Progenitor cell of endocrine pancreas (in vitro differentiated cells): Measurements from ENCODE around the gene SLC2A13. TPM values are rescaled to one million over a fixed set of nuclear protein-coding genes. Genes with fewer than 3 reads are reported as not detected.

Experiments used
- DNase-seq: peaks from one replicate; pipeline ENCODE4 v3.0.0; 2021; ENCODE audit warnings: low spot score; ENCODE audit not compliant: unreplicated experiment
- H3K27ac Mint-ChIP-seq: 2 replicates; pipeline ENCODE4 v1.8.0; 2021; ENCODE audit warnings: mild to moderate bottlenecking, moderate library complexity, mixed read lengths
- H3K27me3 Mint-ChIP-seq: 2 replicates; pipeline ENCODE4 v1.8.0; 2021; ENCODE audit warnings: mixed read lengths
- H3K36me3 Mint-ChIP-seq: 2 replicates; pipeline ENCODE4 v1.8.0; 2022; ENCODE audit warnings: mixed read lengths; ENCODE audit not compliant: insufficient read depth
- H3K4me1 Mint-ChIP-seq: 2 replicates; pipeline ENCODE4 v1.8.0; 2021; ENCODE audit warnings: low read depth, mixed read lengths
- H3K4me3 Mint-ChIP-seq: 2 replicates; pipeline ENCODE4 v1.8.0; 2021; ENCODE audit warnings: low read depth, mild to moderate bottlenecking, moderate library complexity, mixed read lengths
- H3K9me3 Mint-ChIP-seq: 2 replicates; pipeline ENCODE4 v1.8.0; 2021; ENCODE audit warnings: low read depth, mixed read lengths
- CTCF ChIP-seq: fragments of 200-600 bp; sonication (generic); IDR thresholded peaks from one replicate; pipeline ENCODE4 v1.5.0; 2021; ENCODE audit warnings: antibody characterized with exemption, mild to moderate bottlenecking; ENCODE audit not compliant: unreplicated experiment
- total RNA-seq: library from RNA; stranded (reverse); gene quantifications from 2 replicates; pipeline ENCODE4 v1.2.1, GENCODE V29; 2021

SLC2A13 gene
- total RNA-seq, 1 donor from 2014 or later = 7.4 TPM

GRCh38 chr12:40038619-40039018 is 67.3 kb downstream of the SLC2A13 start:
- H3K27me3 Mint-ChIP-seq = peaks cover 10% of the 10 kb centered on the region
- no peak for TF ChIP-seq CTCF
- H3K9me3 Mint-ChIP-seq = no peaks in the 10 kb centered on the region
- H3K4me3 Mint-ChIP-seq = no peak overlapping the region
- no peak for DNase-seq
- H3K4me1 Mint-ChIP-seq = peaks cover 23% of the 10 kb centered on the region
- no peak overlapping the region for H3K27ac Mint-ChIP-seq
- peaks cover 1% of the 10 kb centered on the region for H3K36me3 Mint-ChIP-seq

GRCh38 chr12:40034712-40035111 is 71.2 kb downstream of the SLC2A13 start:
- H3K27ac Mint-ChIP-seq = peak overlapping the region; percentile 14
- no peak overlapping the region for H3K4me3 Mint-ChIP-seq
- TF ChIP-seq CTCF = no peak
- peaks cover 45% of the 10 kb centered on the region for H3K4me1 Mint-ChIP-seq
- H3K27me3 Mint-ChIP-seq = peaks cover 7% of the 10 kb centered on the region
- DNase-seq = no peak
- H3K36me3 Mint-ChIP-seq = no peaks in the 10 kb centered on the region
- H3K9me3 Mint-ChIP-seq = no peaks in the 10 kb centered on the region

GRCh38 chr12:40034156-40034555 is 71.7 kb downstream of the SLC2A13 start:
- H3K27me3 Mint-ChIP-seq = peaks cover 5% of the 10 kb centered on the region
- peaks cover 45% of the 10 kb centered on the region for H3K4me1 Mint-ChIP-seq
- no peaks in the 10 kb centered on the region for H3K9me3 Mint-ChIP-seq
- no peak overlapping the region for H3K4me3 Mint-ChIP-seq
- H3K27ac Mint-ChIP-seq = no peak overlapping the region
- TF ChIP-seq CTCF = no peak
- H3K36me3 Mint-ChIP-seq = no peaks in the 10 kb centered on the region
- no peak for DNase-seq

- Mint-ChIP-seq H3K4me1 (peaks cover 45% of the 10 kb centered on the region), H3K27me3 (peaks cover 5% of the 10 kb centered on the region), H3K36me3 (no peaks in the 10 kb centered on the region), H3K9me3 (no peaks in the 10 kb centered on the region), H3K4me3 (no peak overlapping the region), H3K27ac (no peak overlapping the region)
- DNase-seq = no peak
- TF ChIP-seq CTCF = no peak
These were observed 72.6 kb downstream of the SLC2A13 start for GRCh38 chr12:40033242-40033630.

GRCh38 chr12:40032433-40033241 is 73.2 kb downstream of the SLC2A13 start:
- Mint-ChIP-seq H3K4me3 (no peak overlapping the region), H3K4me1 (peaks cover 45% of the 10 kb centered on the region), H3K9me3 (no peaks in the 10 kb centered on the region), H3K27me3 (peaks cover 5% of the 10 kb centered on the region), H3K36me3 (no peaks in the 10 kb centered on the region), H3K27ac (peak overlapping the region; percentile 14)
- no peak for DNase-seq
- no peak for TF ChIP-seq CTCF
